HG03571 (cell line): ENCODE measurements around the gene MYO1F.

ENCODE experiments used
- ATAC-seq: cut with Tn5 transposase; IDR thresholded peaks from one replicate; pipeline ENCODE4 v1.9.1; 2021; ENCODE audit not compliant: unreplicated experiment

MYO1F gene

DNA sequence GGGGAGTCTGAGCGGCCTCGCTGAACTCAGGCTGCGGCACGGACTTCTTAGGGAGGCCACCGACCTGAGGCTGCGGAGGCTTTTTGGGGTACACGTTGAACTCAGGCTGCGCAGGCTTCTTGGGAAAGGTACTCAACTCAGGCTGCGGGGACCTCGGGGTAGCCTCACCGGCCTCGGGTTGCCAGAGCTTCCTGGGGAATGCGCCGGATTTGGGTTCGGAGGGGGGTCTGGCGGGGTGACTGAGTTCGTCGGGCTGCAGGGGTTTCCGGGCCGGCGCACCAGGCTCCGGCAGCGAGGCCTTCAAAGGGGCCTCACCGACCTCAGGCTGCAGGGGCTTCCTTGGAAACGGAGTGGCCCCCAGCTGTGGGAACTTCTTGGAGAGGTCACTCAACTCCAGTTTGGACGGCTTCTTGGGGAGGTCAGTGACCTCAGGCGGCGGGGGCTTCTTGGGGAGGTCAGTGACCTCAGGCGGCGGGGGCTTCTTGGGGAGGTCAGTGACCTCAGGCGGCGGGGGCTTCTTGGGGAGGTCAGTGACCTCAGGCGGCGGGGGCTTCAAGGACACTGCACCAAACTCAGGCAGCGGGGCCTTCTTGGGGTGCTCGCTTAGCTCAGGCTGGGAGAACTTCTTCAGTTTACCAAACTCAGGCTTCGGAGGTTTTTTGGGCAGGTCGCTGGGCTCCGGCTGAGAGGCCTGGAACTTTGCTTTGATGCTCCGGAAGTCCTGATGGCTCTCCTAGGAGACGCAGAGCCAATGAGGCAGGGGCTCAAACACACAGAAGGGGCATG lies 78.0 kb downstream of the MYO1F start:
- no peak for ATAC-seq

DNA sequence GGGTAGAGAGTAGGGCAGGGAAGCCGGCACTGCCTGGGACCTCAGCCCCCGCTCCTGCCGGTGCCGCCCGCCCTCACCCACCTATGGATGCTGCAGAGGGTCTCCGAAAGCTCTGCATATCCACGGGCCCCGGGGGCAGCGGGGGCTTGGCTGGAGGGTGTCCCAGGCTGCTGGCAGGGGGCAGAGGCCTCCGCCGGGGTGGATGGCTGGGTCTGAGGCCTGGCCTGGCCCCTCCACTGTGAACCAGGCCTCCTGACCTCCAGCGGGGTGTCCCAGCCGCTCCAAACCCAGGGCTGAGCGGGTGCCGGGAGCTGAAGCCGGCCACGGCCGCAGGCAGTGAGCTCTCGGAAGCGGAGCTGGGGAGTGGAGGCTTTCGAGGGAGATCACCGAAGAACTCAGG lies 78.9 kb downstream of the MYO1F start:
- ATAC-seq = no peak

DNA sequence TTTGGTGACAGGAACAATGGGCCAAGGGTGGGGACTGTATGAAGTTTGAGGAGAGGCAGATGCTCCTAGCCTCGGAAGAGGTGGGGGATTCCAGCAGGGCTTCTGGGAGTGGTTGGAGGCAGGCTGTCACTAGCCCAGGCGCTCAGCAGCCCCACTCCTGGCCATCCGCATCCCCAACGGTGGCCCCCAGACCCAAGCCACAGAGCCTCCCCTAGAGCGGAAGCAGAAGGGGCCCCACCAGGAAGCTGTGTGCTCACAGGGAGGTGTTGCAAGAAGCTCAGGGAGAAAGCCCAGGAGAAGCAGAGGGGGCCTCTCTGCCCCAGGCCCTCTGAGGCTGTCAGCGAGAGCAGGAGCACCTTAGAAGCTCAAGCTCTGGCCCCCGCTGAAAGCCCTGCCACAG lies 83.1 kb downstream of the MYO1F start:
- no peak for ATAC-seq

DNA sequence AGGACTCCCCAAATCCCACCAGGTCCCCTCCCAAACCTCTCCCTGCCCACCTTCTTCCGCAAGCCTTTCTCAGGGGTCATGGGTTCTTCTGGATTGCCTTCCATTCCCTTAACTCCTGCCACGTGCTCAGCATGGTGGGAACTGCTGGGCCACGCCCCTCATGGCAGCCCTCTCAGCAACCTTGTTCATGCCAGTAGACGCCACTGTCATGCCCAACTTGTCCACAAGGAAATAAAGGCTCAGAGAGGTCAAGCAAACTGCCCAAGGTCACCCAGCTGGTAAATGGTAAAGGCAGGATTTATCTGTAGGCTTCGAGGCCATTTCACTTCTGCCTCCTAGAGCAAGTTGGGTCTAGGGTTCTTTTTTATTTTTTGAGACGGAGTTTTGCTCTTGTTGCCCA lies 85.7 kb downstream of the MYO1F start:
- no peak for ATAC-seq

DNA sequence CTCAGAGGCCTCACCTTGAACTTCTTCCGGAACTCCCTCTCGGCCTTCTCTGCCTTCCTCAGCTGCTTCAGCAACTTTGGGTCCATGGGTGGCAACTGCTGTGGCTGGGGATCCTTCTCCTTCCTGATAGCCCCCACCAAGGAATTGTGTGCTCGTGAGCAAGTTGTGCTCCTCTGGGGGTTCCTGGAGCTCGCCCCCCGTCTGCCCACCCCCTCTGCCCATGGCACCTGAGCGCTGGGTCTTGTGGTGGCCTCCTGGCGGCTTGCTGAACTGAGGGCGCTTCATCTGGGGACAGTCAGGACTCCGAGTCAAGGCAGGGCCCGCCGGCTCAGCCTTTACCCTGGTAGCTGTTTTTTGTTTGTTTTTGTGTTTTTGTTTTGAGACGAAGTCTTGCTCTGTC lies 86.4 kb downstream of the MYO1F start:
- ATAC-seq = no peak

DNA sequence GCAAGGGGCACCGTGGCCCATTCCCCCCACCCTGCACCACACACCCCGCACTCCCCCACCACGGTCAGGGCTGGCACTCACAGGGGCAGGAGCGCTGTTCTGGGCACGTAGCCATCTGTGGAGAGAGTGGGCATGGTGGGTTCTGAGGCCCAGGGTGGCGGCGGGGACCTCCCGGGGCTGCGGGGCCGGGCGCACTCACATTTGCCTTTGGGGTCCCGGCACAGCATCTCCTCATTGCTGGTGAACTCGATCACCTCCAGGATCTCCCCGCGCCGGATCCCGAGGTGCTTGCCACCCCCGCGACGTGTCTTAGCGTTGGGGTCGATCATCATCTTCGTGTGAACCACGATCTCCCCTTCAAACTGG lies 86.9 kb downstream of the MYO1F start:
- ATAC-seq = no peak

DNA sequence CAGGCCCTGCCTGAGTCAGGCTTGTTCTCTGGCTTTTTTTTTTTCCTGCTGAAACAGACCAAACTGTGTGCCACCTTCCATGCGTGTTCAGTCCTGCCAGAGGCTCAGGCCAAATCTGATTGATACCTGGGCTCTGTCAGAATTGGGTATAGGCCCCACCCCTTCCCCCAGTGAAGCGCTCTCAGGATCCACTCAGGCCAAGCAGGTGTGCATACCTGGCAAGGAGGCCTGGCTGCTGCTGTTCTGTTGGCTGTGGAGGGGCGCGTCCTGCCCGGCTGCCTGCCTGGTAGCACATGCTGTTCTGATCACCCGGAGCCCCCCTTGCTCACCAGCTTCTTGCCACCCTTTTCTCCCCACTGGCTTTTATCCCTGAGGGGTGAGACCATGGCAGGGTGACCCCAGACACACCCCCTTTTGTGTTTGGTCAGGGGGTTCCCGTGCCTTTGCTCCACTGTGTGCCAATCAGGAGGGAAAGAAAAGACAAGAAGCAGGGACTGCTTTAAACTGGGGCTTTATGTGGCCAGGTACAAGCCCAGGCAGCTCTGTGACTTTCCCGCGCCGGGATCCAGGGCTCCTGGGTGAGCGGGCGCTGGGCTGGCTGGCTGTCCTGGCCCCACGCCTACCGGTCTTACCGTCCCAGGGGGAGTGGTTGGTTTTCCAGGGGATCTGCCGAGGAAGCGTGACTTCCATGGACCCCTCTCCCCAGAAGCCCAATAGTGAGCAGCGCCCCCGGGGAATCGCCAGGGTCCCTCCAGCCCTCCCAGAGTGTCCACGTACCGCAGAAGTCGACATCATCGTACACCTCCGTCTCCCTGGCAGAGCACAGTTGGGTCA lies 87.5 kb downstream of the MYO1F start:
- no peak for ATAC-seq

DNA sequence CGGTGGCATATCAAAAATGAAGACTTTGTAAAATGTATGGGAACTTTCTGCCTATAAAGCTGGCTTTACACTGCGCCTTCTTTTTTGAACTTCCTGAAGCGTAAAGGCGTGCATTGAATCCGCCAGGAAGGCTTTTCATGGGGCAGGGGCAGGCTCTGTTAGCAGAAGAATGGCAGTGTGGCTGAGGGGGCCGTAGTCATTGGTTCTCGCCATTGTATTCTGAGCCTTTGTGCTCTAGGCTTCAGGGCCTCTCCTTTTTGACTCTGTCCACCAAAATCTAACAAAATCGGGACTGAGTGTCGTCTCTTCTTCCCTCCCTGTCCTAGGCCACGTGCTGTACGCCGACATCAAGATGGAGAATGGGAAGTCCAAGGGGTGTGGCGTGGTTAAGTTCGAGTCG lies 88.9 kb downstream of the MYO1F start:
- no peak for ATAC-seq

DNA sequence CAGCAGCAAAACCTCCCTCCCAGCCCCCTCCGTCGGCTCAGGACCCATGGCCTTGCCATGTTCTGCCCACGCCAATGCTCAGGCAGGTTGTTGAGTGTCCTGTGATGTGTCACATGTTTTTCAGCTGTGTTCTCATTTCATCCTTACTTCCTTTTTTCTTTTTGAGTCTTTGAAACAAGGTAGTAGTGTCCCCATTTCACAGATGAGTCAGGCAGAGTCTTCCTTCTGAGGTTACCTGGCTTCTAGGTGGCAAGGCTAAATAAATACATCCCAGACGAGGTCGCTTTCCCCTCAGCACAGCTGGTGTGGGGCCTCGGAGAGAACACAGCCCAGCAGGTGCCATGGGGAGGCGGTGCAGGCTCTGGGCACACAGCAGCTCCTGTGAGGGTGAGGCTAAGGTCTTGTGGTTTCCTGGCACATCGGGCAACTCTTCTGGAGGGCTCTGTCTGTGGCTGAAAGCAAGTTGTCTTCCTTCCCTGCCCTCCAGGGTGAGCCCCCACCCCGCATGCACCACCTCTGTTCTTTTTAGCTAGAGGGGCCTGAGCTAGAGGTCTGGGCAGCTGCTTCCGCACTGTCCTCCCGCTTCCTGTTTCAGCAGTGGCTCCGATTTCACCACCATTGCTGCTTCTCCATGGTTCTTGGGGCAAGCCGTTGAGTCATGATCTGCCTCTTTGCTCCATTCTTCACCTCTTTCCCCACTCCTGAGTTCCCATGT lies 89.9 kb downstream of the MYO1F start:
- no peak for ATAC-seq

DNA sequence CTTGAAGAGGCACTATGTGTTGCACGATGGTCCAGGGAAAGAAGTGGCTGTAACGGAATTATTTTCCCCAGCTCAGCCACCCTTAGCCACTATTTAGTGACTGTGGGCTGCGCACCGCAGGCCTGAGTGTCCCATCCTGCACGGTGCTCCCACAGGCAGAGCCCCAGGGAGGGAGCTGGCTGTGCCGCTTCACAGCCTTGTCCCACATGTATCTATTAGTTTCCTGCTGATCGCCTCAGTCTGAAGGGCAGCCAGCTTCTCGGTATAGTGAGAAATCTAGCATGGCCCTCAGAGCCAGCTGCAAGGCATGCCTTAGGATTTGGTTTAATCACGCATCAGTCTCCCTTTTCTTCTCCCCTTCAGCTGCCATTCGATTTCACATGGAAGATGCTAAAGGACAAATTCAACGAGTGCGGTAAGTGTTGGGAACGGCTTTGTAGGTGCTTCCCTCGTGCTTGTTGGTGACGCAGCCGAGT lies 90.5 kb downstream of the MYO1F start:
- no peak for ATAC-seq

DNA sequence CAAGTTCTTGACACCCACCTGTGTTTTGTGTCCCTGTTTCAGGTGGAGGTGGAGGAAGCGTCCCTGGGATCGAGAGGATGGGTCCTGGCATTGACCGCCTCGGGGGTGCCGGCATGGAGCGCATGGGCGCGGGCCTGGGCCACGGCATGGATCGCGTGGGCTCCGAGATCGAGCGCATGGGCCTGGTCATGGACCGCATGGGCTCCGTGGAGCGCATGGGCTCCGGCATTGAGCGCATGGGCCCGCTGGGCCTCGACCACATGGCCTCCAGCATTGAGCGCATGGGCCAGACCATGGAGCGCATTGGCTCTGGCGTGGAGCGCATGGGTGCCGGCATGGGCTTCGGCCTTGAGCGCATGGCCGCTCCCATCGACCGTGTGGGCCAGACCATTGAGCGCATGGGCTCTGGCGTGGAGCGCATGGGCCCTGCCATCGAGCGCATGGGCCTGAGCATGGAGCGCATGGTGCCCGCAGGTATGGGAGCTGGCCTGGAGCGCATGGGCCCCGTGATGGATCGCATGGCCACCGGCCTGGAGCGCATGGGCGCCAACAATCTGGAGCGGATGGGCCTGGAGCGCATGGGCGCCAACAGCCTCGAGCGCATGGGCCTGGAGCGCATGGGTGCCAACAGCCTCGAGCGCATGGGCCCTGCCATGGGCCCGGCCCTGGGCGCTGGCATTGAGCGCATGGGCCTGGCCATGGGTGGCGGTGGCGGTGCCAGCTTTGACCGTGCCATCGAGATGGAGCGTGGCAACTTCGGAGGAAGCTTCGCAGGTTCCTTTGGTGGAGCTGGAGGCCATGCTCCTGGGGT lies 91.5 kb downstream of the MYO1F start:
- no peak for ATAC-seq

DNA sequence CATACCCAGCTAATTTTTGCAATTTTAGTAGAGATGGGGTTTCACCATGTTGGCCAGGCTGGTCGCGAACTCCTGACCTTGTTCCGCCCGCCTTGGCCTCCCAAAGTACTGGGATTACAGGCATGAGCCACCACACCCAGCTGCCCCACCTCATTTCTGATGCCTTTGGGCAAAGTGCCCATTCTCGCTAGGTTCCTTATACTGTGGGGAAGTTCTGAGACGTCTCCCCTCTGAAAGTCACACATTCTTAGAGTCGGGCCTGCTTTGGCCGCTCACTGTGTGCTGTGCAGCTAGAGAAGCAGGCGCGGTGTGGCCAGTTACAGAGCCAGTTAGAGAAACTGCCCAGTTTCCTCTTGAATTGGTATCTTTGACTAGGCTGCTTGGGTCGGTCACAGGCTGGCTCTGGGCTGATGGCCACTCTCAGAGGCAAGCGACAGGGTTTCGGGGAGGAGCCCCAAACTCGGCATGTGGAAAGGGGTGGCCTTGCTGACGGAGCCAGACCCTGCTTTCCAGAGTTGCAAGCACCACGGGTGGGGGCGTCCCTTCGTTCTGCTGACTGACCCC lies 92.8 kb downstream of the MYO1F start:
- ATAC-seq = no peak

DNA sequence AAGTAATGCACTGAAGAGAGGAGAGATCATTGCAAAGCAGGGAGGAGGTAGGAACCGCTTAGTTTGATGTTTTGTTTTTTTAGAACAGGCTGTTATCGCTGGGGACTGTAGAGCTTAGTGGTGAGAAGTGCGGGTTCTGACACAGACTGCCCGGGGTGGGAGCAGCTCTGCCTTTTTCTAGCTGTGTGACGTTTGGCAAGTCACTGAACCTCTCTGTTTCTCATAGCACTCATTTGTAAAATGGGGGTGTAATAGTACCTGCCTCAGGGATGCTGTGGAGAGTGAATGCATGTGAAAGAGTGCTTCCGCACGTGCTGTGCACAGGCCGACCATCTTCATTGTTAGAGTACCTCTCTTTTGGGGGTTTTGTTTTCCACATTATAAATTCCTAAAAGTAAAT lies 94.1 kb downstream of the MYO1F start:
- ATAC-seq = no peak

DNA sequence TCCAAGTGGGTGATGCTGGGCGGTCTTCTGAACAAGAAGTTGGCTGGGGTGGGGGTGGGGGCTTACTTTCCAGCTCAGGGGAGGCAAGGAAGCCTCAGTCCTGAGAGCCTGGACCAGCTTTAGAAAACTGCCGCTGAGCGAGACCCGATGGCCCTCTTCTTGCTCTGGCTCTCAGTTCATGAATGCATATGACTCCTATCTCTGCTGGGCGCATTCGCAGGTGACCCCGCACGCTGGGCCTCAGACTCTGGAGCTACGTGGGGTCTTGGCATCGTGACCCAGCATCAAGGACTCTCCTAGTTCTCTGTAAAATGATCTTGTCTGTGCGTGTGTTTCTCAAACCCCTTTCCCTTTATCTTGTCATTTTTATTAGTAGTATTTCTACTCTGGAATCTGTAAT lies 94.5 kb downstream of the MYO1F start:
- ATAC-seq = no peak

DNA sequence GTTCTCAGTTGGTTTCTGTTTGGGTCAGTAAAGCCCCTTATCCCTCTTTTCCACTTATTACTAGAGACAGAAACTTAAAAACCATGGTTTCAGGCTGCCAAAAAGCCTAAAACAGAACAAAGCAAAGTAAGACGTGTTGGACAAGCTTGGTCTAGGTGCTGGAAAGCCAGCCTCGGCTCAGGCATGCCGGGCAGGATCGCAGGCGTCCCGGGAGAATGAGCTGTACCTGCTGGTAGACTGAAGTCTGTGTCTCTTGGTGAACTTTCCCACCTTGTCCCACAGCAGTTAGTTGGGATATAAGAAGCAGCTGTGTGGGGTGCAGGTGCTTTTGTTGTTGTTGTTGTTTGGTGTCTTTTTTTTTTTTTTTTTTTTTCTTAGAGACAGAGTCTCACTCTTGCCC lies 95.6 kb downstream of the MYO1F start:
- no peak for ATAC-seq

DNA sequence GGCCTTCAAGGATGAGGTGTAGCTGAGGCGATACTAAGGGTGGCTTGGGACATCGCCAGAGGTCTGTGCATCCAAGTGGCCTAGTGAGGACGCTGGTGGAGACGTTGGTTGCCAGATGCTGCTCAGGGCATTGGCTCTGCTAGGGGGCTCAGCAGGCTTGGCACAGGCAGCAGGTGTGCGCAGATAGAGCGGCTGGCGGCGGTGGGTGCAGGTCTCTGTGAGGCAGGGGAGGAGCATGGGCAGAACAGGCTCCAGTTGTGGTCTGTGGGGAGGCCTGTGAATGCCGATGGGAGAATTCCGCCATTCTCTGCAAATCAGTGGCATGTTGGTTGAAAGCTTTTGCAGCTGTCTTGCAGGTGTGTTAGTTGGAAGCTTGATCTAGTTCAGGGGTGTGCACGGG lies 96.0 kb downstream of the MYO1F start:
- no peak for ATAC-seq

DNA sequence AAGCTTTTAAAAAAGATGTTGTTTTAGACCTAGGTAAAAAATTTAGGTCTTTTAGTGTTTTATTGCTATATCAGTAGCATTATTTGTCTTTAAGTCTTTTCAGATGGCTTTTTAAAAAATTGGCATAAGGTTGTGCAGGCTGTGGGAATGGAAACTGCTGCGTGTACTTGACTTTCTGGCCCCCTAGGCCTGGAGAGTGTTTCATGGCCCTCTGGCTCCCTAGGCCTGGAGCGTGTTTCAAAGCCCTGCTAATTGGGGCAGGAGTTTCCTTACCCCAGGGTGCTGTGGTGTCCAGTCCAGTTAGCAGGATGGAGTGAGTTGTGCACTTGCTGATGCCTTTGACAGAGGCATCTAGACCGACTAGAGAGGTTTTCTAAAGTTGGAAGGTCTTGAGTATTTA lies 98.6 kb downstream of the MYO1F start:
- no peak for ATAC-seq

DNA sequence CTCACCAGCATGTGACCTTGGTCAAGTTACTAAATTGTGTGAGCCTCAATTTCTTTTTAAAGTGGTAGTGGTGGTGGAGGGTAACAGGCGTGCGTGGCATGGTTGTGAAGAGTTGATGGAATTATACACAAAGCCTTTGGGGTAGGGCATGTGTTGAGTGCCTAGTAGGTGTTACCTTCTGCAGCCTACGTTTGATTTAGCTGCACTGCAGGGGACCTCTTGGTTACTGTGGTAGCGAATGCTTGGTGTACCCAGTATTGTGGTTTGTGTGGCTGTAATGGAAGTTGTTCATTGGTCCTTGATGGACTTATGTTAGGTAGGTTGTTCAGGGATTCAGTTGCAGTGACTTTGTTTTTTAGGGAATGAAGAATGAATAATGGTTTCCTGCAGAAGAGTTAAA lies 99.4 kb downstream of the MYO1F start:
- no peak for ATAC-seq

DNA sequence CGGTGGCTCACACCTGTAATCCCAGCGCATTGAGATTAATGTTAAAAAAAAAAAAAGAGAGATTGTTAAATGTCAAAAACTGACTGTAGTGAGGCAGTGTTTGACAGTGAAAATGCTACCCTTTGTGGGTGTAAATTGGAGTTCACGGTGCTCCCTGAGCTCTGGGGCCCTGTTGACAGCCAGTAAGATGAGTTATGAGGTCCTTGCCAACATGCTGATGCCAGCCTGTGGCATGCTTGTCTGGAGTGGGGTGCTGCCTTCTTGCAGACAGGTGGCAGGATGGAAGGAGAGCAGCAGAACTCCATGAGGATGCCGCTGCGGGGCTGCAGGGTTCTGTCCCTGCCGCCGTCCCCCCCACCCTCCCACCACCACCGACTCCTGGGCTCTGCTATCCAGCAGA lies 100.7 kb downstream of the MYO1F start:
- no peak for ATAC-seq

DNA sequence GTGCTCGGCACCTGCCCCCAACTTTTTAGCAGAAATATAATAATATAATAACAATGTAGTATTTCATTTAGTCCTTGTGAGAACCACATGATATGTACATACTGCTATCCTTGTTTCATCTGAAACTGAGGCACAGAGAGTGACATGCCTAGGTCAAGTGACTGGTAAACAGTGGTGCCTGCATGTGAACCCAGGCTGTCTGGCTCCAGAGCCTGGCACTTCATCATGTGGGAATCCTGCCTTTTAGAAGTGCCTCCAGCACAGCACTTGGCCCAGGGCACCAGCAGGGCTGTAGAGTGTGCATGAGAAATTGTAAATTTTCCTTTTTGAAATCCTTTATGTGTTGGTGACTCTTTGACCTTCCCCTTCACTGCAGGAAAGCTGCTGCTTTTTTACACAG lies 102.2 kb downstream of the MYO1F start:
- ATAC-seq = no peak
